ENCODE data around the gene TMEM248. TPM values are rescaled to one million over a fixed set of nuclear protein-coding genes. Genes with fewer than 3 reads are reported as not detected.

TMEM248 gene
- total RNA-seq, 1 donor from 2014 or later, result 98.0 TPM

- H3K36me3 Mint-ChIP-seq (ENCODE audit: low read depth, unreplicated experiment), result peaks cover 6% of the 10 kb centered on the region
- Histone ChIP-seq H3K4me2 (ENCODE audit: low read length) (no peak overlapping the region), H3K27ac (ENCODE audit: low read depth, low read length) (no peak overlapping the region), H3K4me3 (ENCODE audit: insufficient read depth, low read depth, low read length) (no peak overlapping the region), H3K36me3 (ENCODE audit: insufficient read depth, low read length) (no peaks in the 10 kb centered on the region), H3K4me1 (ENCODE audit: insufficient read depth, low read length) (no peaks in the 10 kb centered on the region), H3K9me3 (ENCODE audit: insufficient read depth, low read depth, low read length) (no peaks in the 10 kb centered on the region), H2AFZ (ENCODE audit: low read depth, low read length) (no peak overlapping the region), H3K9ac (ENCODE audit: low read length) (no peak overlapping the region), H4K20me1 (ENCODE audit: insufficient read depth, low read length) (no peaks in the 10 kb centered on the region), H3K79me2 (ENCODE audit: insufficient read depth, low read length) (no peaks in the 10 kb centered on the region), H3K27me3 (ENCODE audit: insufficient read depth, low read length) (no peaks in the 10 kb centered on the region)
- H3K27ac Mint-ChIP-seq (ENCODE audit: unreplicated experiment), result no peak overlapping the region
- H3K4me1 Mint-ChIP-seq (ENCODE audit: low read depth, unreplicated experiment), result no peaks in the 10 kb centered on the region
- no peak overlapping the region for H3K4me3 Mint-ChIP-seq (ENCODE audit: unreplicated experiment)
- TF ChIP-seq CTCF (IDR thresholded peaks at IDR 0.05; ENCODE audit: insufficient read depth, low read depth, low read length) (no peak), EZH2 (IDR thresholded peaks at IDR 0.05; ENCODE audit: insufficient read depth, low read length) (no peak)
- DNase-seq (ENCODE audit: low read depth) (no peak), FAIRE-seq (no peak)
- no peaks in the 10 kb centered on the region for H3K9me3 Mint-ChIP-seq (ENCODE audit: unreplicated experiment)
- H3K27me3 Mint-ChIP-seq (ENCODE audit: low read depth, unreplicated experiment), result no peaks in the 10 kb centered on the region
Measured at GRCh38 chr7:66903360-66904062, 17.5 kb upstream of the TMEM248 start.

- Histone ChIP-seq H3K79me2 (ENCODE audit: insufficient read depth, low read length) (no peaks in the 10 kb centered on the region), H3K9me3 (ENCODE audit: insufficient read depth, low read depth, low read length) (no peaks in the 10 kb centered on the region), H3K4me1 (ENCODE audit: insufficient read depth, low read length) (no peaks in the 10 kb centered on the region), H4K20me1 (ENCODE audit: insufficient read depth, low read length) (no peaks in the 10 kb centered on the region), H3K27ac (ENCODE audit: low read depth, low read length) (no peak overlapping the region), H3K9ac (ENCODE audit: low read length) (no peak overlapping the region), H3K27me3 (ENCODE audit: insufficient read depth, low read length) (no peaks in the 10 kb centered on the region), H3K4me3 (ENCODE audit: insufficient read depth, low read depth, low read length) (no peak overlapping the region), H2AFZ (ENCODE audit: low read depth, low read length) (no peak overlapping the region), H3K4me2 (ENCODE audit: low read length) (no peak overlapping the region), H3K36me3 (ENCODE audit: insufficient read depth, low read length) (no peaks in the 10 kb centered on the region)
- H3K36me3 Mint-ChIP-seq (ENCODE audit: low read depth, unreplicated experiment), result peaks cover 5% of the 10 kb centered on the region
- TF ChIP-seq EZH2 (IDR thresholded peaks at IDR 0.05; ENCODE audit: insufficient read depth, low read length) (no peak), CTCF (IDR thresholded peaks at IDR 0.05; ENCODE audit: insufficient read depth, low read depth, low read length) (no peak)
- H3K27ac Mint-ChIP-seq (ENCODE audit: unreplicated experiment), result no peak overlapping the region
- no peaks in the 10 kb centered on the region for H3K9me3 Mint-ChIP-seq (ENCODE audit: unreplicated experiment)
- DNase-seq (ENCODE audit: low read depth), result no peak
- no peaks in the 10 kb centered on the region for H3K27me3 Mint-ChIP-seq (ENCODE audit: low read depth, unreplicated experiment)
- no peak overlapping the region for H3K4me3 Mint-ChIP-seq (ENCODE audit: unreplicated experiment)
- H3K4me1 Mint-ChIP-seq (ENCODE audit: low read depth, unreplicated experiment), result no peaks in the 10 kb centered on the region
- no peak for FAIRE-seq
Measured at GRCh38 chr7:66904063-66904593, 16.9 kb upstream of the TMEM248 start.

GRCh38 chr7:66905278-66905677 is 15.7 kb upstream of the TMEM248 start:
- peaks cover 3% of the 10 kb centered on the region for H3K9me3 Mint-ChIP-seq (ENCODE audit: unreplicated experiment)
- H3K27ac Mint-ChIP-seq (ENCODE audit: unreplicated experiment), result no peak overlapping the region
- H3K4me1 Mint-ChIP-seq (ENCODE audit: low read depth, unreplicated experiment), result no peaks in the 10 kb centered on the region
- no peak overlapping the region for H2AFZ ChIP-seq (ENCODE audit: low read depth, low read length)
- no peaks in the 10 kb centered on the region for H4K20me1 ChIP-seq (ENCODE audit: insufficient read depth, low read length)
- no peaks in the 10 kb centered on the region for H3K79me2 ChIP-seq (ENCODE audit: insufficient read depth, low read length)
- no peaks in the 10 kb centered on the region for H3K27me3 ChIP-seq (ENCODE audit: insufficient read depth, low read length)
- H3K9ac ChIP-seq (ENCODE audit: low read length), result no peak overlapping the region
- no peak overlapping the region for H3K4me3 ChIP-seq (ENCODE audit: insufficient read depth, low read depth, low read length)
- H3K36me3 Mint-ChIP-seq (ENCODE audit: low read depth, unreplicated experiment), result peaks cover 6% of the 10 kb centered on the region
- no peaks in the 10 kb centered on the region for H3K36me3 ChIP-seq (ENCODE audit: insufficient read depth, low read length)
- no peaks in the 10 kb centered on the region for H3K4me1 ChIP-seq (ENCODE audit: insufficient read depth, low read length)
- no peak overlapping the region for H3K4me3 Mint-ChIP-seq (ENCODE audit: unreplicated experiment)
- H3K27ac ChIP-seq (ENCODE audit: low read depth, low read length), result no peak overlapping the region
- DNase-seq (ENCODE audit: low read depth) (no peak), FAIRE-seq (no peak)
- TF ChIP-seq CTCF (IDR thresholded peaks at IDR 0.05; ENCODE audit: insufficient read depth, low read depth, low read length), result no peak
- TF ChIP-seq EZH2 (IDR thresholded peaks at IDR 0.05; ENCODE audit: insufficient read depth, low read length), result no peak
- no peak overlapping the region for H3K4me2 ChIP-seq (ENCODE audit: low read length)
- no peaks in the 10 kb centered on the region for H3K27me3 Mint-ChIP-seq (ENCODE audit: low read depth, unreplicated experiment)
- H3K9me3 ChIP-seq (ENCODE audit: insufficient read depth, low read depth, low read length), result no peaks in the 10 kb centered on the region

All from astrocyte (in vitro differentiated cells and primary cell).